HG02884 (cell line): ENCODE results near the gene FMNL2.
"Not testable (repeated sequence)": the region's sequence is repeated elsewhere in the genome, so short reads cannot be mapped to it uniquely, and the experiment has no call there.

Experiments used
- ATAC-seq: cut with Tn5 transposase; IDR thresholded peaks from one replicate; pipeline ENCODE4 v1.9.1; 2021; ENCODE audit warnings: mild to moderate bottlenecking, moderate library complexity; ENCODE audit not compliant: unreplicated experiment

Gene FMNL2

DNA sequence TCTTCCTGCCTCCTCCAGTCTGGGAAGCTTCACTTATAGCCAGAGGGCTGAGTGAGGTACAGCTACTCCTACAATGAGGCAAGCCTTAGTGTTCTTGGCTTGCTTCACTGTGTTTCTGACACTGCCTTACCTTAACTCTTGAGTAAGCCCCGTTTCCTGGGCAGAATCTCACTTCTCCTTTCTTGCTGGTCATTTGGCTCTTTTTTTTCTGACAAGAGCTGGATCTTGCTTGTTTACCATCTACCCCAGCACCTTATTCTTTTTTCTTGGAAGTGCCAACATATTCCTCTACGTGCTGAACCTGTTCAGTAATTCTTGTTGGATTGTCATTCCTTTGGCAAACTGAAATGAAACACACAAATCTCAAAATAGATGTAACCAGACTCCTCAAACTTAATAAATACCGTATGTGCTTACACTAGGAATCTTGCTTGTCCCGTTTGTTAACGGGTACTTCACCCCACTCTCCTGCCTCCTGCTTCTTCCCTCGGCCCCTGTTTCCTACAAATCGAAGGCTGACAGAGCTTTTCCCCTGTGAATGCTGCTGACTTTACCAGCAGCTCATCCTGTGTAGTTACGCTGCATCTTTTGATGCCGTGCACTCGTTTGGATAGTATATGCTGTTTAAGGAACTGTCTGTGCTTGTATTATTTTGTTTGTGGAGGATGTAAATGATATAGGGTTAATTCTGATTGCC lies 132.2 kb downstream of the FMNL2 start:
- peak; percentile 92 for ATAC-seq

DNA sequence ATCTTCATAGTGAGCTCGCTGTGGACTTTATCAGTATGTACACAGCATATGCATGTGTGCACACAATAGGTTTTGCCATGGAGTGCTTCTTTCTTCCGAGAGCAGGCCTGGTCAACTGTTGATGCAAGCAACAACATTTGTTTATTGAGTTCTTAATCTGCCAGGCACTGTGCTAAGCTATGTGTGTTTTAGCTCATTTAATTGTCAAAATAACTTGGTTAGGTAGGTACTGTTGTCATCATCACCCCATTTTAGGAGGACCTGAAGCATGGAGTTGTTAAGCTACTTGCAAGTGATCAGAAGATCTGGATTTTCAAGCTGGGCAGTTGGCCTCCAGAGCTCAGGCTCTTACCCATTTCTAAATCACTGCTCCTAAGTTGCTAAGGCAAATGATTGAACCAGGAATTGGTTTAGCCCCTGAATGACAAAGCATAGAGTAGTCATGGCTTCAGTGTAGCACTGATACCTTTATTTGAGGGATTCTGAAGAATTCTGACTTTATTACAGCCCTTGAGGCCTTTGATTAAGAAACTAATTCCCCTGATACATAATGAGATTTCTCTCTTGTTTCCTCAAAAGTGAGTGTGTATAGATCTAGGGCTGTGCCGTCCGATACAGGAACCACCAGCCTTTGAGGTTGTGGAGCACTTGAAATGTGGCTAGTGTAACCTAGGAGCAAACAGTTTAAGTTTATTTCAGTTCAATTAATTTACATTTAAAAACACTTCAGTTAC lies 132.9 kb downstream of the FMNL2 start:
- no peak for ATAC-seq

DNA sequence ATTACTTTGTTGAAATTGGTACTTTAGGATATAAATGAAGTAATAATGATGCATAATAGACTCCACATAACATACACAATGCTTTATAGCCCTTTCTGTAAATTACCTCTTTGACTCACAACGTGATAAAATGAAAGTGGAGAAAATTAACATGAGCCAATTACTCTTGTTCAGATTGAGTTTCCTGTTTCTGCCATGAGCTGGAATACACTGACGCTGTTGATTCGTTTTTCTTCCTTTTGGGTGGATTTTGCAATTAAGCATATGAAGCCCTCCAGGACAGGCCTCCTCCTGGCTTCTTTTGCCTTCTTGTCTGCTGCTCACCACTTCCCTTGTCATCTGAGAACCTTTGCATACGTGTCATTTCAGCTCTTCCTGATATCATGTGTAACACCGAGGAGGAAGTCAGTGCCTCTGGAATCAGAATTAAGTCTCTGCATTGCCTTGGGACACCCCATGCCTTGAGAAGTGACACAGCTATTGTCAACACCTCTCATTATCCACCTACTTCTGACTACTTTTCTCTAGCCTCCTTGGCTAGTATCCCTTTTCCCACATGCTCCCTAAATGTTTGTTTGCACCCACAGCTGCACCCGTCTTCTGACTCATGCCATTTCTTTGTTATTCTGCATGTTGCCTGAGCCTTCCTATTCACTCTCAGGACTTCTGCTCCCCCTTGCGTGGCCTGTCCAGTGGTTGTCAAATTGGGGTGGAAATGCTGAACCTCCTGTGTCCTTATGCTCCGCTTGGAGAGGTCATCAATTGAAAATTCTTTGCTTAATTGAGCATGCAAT lies 134.1 kb downstream of the FMNL2 start:
- ATAC-seq = no peak

DNA sequence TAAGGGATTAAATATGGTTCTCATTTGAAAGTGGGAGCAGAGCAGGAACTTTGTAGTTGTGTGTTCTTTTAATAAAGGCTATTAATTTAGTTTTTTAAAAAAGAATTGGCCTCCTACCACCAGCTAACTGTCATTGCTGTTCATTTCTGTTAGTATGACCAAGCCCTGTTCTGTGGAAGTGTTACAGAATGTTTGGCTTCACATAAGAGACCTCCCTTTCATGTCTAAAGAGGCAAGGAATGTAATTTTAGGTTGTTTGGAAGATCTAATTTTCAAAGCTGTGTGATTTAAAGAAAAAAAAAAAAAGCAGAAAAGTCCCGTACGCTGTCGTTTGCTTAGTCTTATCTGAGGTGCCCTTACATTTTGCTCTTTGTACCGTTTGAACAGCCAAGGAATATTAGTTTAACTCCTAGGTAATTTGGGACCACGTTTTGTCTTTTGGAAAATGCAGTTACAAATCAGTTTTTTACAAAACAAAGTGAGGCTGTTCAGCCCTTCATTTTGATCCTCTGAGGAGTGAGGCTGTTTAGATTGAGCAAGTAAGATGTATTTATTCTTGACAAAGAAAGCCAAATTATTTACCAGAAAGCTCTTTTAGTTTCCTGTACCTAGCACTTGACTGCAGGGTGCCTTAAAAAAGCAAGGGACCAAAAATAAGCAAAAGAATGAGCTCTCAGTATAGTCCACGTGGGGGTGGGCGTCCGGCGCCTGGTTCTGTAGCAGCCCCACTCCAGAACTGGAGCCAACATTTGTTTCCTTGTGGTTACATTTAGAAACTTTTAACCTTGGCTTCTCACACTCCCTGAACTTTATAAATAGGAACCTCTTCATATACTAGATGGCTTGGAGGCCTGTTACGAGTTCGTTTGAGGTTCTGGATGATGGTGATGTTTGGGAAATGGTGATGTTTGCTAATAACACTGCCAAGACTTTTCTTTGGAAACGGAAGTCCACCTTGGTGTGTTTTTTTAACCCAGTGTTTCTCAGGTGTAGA lies 136.2 kb downstream of the FMNL2 start:
- ATAC-seq = no peak

DNA sequence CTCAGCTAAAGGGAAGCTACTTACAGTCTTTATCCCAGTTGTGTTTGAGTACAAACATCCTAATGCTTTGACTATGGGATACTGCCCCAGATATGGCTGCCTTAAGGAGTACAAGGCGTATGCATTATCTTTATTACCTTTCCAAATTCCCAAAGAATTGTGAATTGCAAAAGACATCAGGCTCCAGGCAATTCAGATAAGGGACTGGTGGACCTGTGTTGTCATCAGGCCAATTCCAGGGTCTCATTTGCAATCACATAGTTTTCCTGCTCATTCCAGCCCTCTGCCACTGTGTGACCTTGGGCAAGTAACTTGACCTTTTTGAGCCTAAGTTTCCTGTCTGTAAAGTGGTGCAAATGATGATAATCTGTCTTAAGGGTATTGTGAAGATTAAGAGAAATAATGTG lies 137.5 kb downstream of the FMNL2 start:
- ATAC-seq = no peak

DNA sequence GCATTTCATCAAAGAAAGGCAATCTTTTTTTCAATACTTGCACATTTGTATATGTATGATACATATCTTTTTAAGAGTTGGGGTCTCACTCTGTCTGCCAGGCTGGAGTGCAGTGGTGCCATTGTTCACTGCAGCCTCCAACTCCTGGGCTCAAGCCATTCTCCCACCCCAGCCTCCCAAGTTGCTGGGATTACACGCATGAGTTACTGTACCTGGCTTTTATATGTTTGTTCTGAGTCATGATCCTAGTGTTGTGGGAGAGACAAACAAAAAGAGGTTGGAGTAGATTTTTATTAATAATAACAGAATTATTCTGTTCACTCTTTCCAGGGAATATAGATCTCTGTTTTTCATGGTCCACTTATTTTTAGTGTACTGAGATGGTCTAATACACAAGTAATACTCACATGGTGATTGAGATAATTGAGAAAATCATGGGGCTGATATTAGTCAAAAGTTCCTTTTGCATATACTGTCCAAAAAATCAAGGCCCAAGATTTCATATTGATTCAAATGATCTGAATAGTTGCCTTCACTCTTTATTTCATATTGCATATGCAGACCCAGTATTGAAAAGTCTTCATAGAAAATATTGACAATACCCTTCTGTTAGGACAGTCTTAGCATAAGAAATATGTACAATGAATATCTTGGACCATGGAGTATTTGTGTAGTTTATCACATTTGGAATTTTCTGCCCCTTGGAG lies 138.3 kb downstream of the FMNL2 start:
- no peak for ATAC-seq

DNA sequence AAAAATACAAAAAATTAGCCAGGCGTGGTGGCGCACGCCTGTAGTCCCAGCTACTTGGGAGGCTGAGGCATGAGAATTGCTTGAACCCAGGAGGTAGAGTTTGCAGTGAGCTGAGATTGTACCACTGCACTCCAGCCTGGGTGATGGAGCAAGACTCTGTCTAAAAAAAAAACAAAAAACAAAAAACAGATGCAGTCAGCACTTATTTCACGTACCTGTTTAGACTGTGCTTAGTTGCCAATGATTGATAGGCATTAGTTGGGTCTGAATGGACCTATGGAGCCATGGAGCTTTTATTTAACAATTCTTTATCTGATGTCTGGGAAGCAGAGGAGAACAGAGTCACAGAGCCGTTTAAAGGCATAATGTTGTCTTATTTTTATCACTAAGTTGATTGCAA lies 139.5 kb downstream of the FMNL2 start:
- ATAC-seq = not testable (repeated sequence)

DNA sequence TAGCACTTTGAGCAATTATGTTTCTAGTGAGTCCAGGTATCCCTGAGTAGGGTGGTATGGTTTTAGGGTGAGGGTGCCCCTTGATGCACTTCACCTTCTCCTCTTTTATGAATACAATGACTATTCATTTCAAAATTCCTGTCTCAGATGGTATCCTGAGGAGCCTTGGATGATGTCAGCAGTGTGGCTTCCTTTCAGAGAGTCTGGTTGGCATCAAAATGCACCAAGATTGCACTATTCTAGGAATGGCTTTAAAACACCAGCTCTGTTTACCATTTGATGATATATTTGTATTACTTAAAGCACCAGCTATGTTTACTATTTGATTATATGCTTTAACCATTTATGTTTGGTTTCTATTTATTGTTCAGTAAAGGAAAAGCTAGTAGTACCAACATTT lies 141.0 kb downstream of the FMNL2 start:
- ATAC-seq = no peak

DNA sequence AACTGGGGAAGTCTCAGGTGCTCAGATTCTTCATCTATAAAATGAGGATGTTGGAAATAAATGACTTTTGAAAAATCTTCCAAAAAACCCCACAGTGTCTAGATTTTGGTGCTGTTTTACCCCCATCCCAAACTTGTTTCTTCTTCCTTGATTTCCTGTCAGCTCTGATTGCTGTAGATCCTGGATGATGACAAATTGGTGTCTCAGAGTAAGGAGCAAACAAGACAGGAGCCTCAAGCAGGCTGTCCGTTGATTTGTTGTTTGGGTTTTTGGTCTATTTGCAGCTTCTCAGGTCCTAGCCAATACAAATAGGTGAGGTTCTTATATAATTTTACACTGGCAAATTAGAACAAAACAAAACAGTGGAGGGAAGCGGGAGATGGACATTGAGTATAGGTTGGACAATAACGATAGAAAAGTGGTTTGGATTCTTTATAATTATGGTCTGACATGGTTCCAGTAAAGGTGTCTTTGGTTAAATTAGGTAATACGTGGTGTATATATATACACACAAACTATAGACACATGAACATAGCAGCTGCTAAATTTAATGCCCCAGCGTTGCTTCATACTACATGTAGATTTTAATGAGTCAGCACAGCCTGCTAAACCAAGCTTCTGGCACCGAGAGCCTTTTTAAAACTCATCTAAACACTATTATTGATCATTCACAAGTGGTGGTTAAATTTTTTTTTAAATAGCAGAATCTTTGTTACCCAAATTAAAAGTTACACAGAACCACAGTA lies 142.5 kb downstream of the FMNL2 start:
- no peak for ATAC-seq

DNA sequence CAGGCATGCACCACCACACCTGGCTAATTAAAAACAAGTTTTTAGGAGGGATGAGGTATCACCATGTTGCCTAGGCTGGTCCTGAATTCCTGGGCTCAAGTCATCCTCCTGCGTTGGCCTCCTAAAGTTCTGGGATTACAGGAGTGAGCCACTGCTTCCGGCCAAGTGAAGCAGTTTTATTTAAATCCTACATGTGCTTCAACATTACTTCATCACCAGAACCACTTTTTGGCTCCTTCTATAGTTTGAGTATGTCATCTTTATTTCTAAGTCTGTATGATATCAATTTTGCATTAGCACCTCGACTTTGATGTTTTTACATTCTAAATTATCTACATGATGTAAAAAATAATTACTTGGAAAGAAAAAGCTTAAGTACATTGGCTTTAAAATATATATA lies 144.3 kb downstream of the FMNL2 start:
- ATAC-seq = no peak

DNA sequence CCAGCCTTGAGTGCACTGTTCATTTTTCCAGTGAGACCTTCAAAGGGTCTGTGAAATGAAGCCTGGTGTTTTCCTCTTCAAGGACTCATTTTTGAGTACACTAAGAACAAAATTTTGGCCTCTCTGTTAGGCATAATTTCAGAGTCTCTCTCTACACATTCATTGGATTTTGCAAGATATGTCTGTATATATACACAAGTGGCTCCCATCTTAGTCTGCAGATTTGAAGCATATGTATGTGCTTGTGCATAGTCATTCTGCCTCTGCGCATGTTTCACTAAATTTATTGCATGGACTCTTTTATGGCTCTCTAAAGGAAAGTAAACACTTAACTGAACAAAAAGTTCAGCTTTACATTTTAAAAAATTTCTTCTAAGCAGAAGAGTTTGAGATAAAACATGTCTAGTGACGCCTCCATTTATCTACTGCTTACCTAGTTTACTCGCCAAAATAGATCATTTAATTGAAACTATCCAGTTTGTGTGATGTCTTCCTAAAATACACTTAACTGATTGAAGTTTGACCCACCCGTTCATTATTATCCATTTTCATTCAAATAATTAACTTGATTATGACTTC lies 145.9 kb downstream of the FMNL2 start:
- no peak for ATAC-seq

DNA sequence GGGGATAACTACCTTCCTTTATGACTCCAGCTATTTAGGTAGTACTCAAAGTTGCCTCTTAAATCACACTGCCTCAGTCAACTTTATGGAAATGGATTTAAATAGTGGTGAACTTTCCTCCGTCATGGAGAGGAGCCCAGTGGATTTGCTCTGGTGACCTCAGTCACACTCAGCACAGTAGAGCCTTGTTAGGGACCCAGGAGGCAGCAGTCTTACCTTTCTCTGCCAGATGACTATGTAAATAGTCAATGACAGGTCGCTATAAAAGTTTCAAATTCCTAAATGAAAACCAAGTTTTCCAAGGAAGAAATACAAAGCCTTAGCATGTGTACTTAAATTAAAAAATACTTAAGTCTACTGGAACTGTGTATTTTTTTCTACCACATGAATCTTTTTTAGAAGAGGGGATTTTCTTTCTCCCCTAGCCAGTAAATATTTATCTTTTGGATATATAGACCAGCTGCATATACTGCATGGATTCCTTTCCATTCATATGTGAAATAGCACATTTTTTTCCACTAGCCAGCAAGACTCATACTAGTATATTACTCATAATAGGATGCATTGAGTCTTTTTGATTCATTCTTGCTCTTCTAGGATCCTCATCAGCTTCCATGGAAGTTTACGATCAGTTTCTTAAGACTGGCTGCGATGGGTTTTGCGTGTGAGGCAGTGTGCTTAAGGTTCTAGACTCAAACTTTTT lies 147.1 kb downstream of the FMNL2 start:
- ATAC-seq = no peak

DNA sequence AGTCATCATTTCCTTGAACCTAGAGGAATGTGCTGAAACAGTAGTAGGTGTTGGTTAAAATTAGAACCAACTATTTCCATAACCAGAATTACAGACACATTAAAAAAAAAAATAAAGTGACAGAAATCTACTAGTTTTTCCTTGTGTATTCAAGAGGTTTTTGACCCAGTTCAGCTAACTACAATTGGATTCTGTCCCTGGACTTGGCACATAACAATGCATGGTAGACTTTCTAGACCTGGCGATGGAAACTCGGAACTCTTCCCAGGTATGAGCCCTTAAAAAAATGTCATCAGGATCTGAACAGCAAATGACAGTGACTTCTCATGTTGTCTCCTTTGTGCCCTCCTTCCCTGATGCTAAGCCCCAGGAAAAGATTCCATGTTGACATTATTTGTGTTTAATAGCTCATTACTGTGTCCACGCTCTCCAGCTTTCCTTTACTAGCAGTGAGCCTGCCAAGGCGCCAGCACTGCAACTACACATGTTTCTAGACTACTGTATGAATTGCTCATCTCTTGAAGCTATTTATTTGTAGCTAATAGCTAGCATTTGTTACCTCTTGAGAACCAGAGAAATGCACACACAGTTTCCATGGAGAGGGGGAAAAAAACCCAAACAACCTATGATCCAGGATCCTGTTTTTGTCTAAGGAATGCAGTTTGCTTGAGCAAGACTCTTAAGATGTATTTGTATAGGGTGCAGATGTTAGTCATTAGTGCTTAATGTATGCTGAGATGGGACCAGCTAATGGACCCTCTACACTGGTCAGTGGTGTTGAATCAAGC lies 148.5 kb downstream of the FMNL2 start:
- ATAC-seq = no peak

DNA sequence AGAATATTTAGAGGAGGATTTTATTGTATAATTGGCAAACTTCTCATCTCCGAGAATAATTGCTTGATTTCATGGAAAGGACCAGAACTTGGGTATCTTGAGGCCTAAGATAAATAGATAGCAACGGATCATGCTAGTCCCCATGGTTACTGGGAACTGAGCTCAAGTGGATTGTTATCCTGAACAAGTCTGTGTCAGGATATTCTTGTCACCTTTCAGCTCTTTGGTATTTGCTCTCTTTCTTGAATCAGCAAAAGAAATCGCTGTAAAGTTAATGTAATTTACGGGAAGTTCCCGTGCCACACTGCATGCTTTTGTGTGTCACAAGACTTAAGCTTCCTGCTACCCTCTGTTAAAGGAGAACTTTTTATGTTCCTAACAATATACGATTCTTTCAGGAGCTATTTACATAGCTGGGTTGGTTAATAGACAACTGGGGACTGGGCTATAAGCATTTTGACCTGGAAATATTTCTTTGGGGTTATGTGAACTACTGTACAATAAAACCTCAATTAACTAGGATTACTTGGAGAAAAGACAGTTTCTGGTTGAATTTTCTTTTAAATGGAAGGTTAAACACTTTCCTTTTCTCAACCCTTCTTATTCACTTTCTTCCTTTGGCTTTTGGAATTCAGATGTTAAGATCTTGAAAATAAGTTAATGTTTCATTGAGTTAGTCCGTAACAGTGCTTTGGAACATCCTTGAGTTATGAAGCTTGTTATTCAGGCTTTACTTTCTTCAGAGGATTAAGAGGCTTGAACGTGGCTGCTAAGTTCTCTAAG lies 151.2 kb downstream of the FMNL2 start:
- ATAC-seq = no peak

DNA sequence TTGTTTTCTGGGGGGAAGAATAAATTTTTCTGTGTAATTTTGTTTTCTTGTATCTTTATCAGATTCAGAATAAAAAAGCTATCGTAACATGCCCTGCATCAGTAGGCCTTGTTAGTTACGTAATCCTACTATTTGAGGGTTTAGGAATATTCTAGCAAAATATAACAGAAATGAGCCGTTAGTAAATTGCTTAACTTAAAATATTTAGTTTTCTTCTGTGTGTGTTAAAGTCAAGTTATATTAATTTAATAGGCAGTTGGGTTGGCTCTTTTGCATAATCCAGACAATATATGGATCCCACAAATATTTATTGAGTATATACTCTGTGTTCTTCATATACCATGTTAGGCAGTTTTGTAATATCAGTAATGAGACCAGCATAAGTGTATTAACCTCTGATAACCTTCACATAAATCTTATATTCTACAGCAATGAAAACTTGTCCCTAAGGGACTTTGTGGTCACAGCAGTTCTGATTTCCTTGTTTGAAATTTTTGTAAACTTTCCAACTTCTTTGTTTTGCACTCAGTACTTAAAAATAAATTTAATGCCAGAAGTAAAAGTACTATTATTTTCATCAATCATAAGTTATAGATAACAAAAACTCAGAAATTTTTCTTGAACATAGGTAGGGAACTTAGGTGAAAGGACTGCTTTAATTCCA lies 151.9 kb downstream of the FMNL2 start:
- no peak for ATAC-seq

DNA sequence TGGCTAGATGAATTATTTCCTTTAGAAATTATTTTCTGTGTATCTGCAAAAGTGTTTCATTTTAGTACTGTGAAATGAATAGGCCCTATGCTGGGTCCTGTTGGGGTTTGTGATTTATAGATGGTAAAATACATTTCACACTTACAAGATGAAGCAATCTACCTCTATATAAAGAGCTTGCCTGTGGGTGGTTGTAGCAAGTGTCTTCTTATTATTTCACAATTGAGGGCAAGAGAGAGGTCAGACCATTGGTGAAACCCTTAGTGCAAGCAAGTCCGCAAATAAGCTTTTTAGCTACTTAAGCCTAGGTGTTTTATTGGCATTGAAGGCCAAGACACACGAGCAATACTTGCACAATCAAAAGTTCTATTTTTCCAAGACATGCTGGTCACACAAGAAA lies 153.1 kb downstream of the FMNL2 start:
- no peak for ATAC-seq
